CD14-positive monocyte (primary cell): Measurements from ENCODE around the gene OR52D1. TPM values are rescaled to one million over a fixed set of nuclear protein-coding genes. Genes with fewer than 3 reads are reported as not detected.
A peak's percentile ranks its signal among the peaks of the same experiment; 100 is the strongest.

ENCODE experiments used
- DNase-seq, 3 donors: peaks; one replicate each; pipeline ENCODE4 v3.0.0-alpha.2; 2011 to 2022
- H2AFZ ChIP-seq: 2 replicates; pipeline ENCODE4 v1.6.0; 2012; ENCODE audit warnings: mild to moderate bottlenecking, low read depth, low read length, inconsistent platforms; ENCODE audit not compliant: insufficient read depth, poor library complexity, severe bottlenecking
- H3K27ac ChIP-seq, 2 donors: 1 replicate in 1 of 2; 2 replicates in 1 of 2; pipeline ENCODE4 v1.5.1; 2012 to 2013; ENCODE audit warnings: low read length in 2 of 2, control low read depth in 1 of 2, inconsistent platforms in 1 of 2, low read depth in 1 of 2, mild to moderate bottlenecking in 1 of 2
- H3K27me3 ChIP-seq, 2 donors: one replicate each; pipeline versions ENCODE4 v1.6.0 to v1.6.1; 2011 to 2013; ENCODE audit warnings: low read length in 2 of 2; ENCODE audit not compliant: control insufficient read depth in 2 of 2, insufficient read depth in 2 of 2
- H3K36me3 ChIP-seq, 2 donors: replicated peaks in 1 of 2; 1 replicate in 1 of 2; 2 replicates in 1 of 2; pipeline versions ENCODE4 v1.5.1 to v1.6.1; 2012 to 2013; ENCODE audit warnings: low read length in 2 of 2, control low read depth in 1 of 2, inconsistent platforms in 1 of 2, mild to moderate bottlenecking in 1 of 2; ENCODE audit not compliant: insufficient read depth in 2 of 2, control insufficient read depth in 1 of 2
- H3K4me1 ChIP-seq, 2 donors: 1 replicate in 1 of 2; 2 replicates in 1 of 2; pipeline versions ENCODE4 v1.5.1 to v1.6.1; 2012 to 2013; ENCODE audit warnings: low read length in 2 of 2, control low read depth in 1 of 2, inconsistent platforms in 1 of 2, mild to moderate bottlenecking in 1 of 2, moderate library complexity in 1 of 2; ENCODE audit not compliant: insufficient read depth in 2 of 2, control insufficient read depth in 1 of 2
- H3K4me2 ChIP-seq: replicated peaks from 2 replicates; pipeline ENCODE3; 2012; ENCODE audit warnings: low read length, moderate library complexity, mild to moderate bottlenecking; ENCODE audit not compliant: poor library complexity, severe bottlenecking; ENCODE audit errors: extremely low read depth
- H3K4me3 ChIP-seq, 3 experiments: fragments of 200-600 bp in 1 of 3; sonication (generic) in 1 of 3; replicated peaks in 1 of 3; 1 replicate in 2 of 3; 2 replicates in 1 of 3; pipeline ENCODE4 v1.5.1; 2011 to 2013; ENCODE audit warnings: low read length in 3 of 3, mild to moderate bottlenecking in 3 of 3, control low read depth in 2 of 3, low read depth in 2 of 3, inconsistent platforms in 1 of 3, moderate library complexity in 1 of 3
- H3K79me2 ChIP-seq: 2 replicates; pipeline ENCODE4 v1.6.0; 2012; ENCODE audit warnings: mild to moderate bottlenecking, control low read depth, inconsistent platforms, low read length, moderate library complexity; ENCODE audit not compliant: insufficient read depth
- H3K9ac ChIP-seq: 2 replicates; pipeline ENCODE4 v1.6.0; 2017; ENCODE audit warnings: low read length, mild to moderate bottlenecking; ENCODE audit not compliant: insufficient read depth, poor library complexity, severe bottlenecking
- H3K9me3 ChIP-seq, 2 donors: replicated peaks in 1 of 2; 1 replicate in 1 of 2; 2 replicates in 1 of 2; pipeline versions ENCODE4 v1.5.1 to v1.6.1; 2012 to 2013; ENCODE audit warnings: low read length in 2 of 2, control low read depth in 1 of 2; ENCODE audit not compliant: control insufficient read depth in 1 of 2, insufficient read depth in 1 of 2
- H4K20me1 ChIP-seq: 2 replicates; pipeline ENCODE4 v1.6.0; 2012; ENCODE audit warnings: mild to moderate bottlenecking, low read length, control low read depth, moderate library complexity; ENCODE audit not compliant: insufficient read depth
- H3K27ac Mint-ChIP-seq, 7 donors: one replicate each; pipeline ENCODE4 v1.8.0; 2020; ENCODE audit warnings: mild to moderate bottlenecking in 7 of 7, mixed read lengths in 7 of 7, moderate library complexity in 6 of 7, inconsistent platforms in 2 of 7
- H3K27me3 Mint-ChIP-seq, 3 donors: one replicate each; pipeline ENCODE4 v1.8.0; 2021 to 2022; ENCODE audit warnings: low read depth in 3 of 3, mild to moderate bottlenecking in 3 of 3, mixed read lengths in 3 of 3, moderate library complexity in 3 of 3, inconsistent platforms in 1 of 3
- H3K36me3 Mint-ChIP-seq, 2 donors: one replicate each; pipeline ENCODE4 v1.8.0; 2020; ENCODE audit warnings: mixed read lengths in 2 of 2, inconsistent platforms in 1 of 2, mild to moderate bottlenecking in 1 of 2
- H3K4me1 Mint-ChIP-seq: one replicate; pipeline ENCODE4 v1.8.0; 2020; ENCODE audit warnings: mild to moderate bottlenecking, mixed read lengths
- H3K4me3 Mint-ChIP-seq, 2 donors: one replicate each; pipeline ENCODE4 v1.8.0; 2020; ENCODE audit warnings: mild to moderate bottlenecking in 2 of 2, mixed read lengths in 2 of 2, moderate library complexity in 1 of 2
- H3K9me3 Mint-ChIP-seq, 7 donors: one replicate each; pipeline ENCODE4 v1.8.0; 2020 to 2022; ENCODE audit warnings: mixed read lengths in 7 of 7, mild to moderate bottlenecking in 6 of 7, moderate library complexity in 6 of 7, inconsistent platforms in 2 of 7
- CTCF ChIP-seq: fragments of 200-600 bp; IDR thresholded peaks from one replicate; pipeline ENCODE4 v1.8.0; 2022; ENCODE audit warnings: antibody characterized with exemption, mild to moderate bottlenecking
- WGBS: methylation state at CpG from one replicate; pipeline ENCODE4 v1.1.5; 2013; ENCODE audit warnings: missing lambda C conversion rate; ENCODE audit not compliant: insufficient coverage; 5-methylcytosine and 5-hydroxymethylcytosine counted together
- intact Hi-C, 2 donors: fragments of 100-400 bp; cut with micrococcal nuclease; formaldehyde crosslinking; loops; one replicate each; pipeline versions ENCODE4 v1.15.0 to v1.15.1; 2023
- polyA plus RNA-seq, 3 donors: library from polyadenylated mRNA; depleted of rRNA in 1 of 3; unstranded in 2 of 3; stranded (reverse) in 1 of 3; fragments of 300-500 nt in 2 of 3; fragments of >200 nt in 1 of 3; fragmentation: Illumina TruSeq in 2 of 3; gene quantifications; 1 replicate in 2 of 3; 2 replicates in 1 of 3; pipeline ENCODE4 v1.2.3, GENCODE V29; 2012 to 2021

OR52D1 gene
- polyA plus RNA-seq, 3 donors: not detected

GRCh38 chr11:5443835-5444393 is 44.6 kb upstream of the OR52D1 start:
- H3K36me3 ChIP-seq: no peaks in the 10 kb centered on the region
- no peaks in the 10 kb centered on the region for H3K27me3 ChIP-seq
- no peak overlapping the region for H2AFZ ChIP-seq
- intact Hi-C loops: no loop called here
- no peak for DNase-seq
- no peak overlapping the region for H3K4me2 ChIP-seq
- Mint-ChIP-seq H3K4me1 (no peaks in the 10 kb centered on the region), H3K36me3 (no peaks in the 10 kb centered on the region), H3K9me3 (peaks cover 0 to 13% (median 2%) of the 10 kb centered on the region in 7 donors), H3K27ac (no peak overlapping the region), H3K27me3 (peaks cover 0 to 1% (median 0%) of the 10 kb centered on the region in 3 donors), H3K4me3 (no peak overlapping the region)
- no peak overlapping the region for H3K27ac ChIP-seq
- H3K9ac ChIP-seq: no peak overlapping the region
- peaks cover 0 to 5% of the 10 kb centered on the region in 2 donors for H3K9me3 ChIP-seq
- H3K4me1 ChIP-seq: no peaks in the 10 kb centered on the region
- 80% methylated on average over 1 of the region's 2 CpGs for WGBS
- H3K4me3 ChIP-seq: no peak overlapping the region
- H4K20me1 ChIP-seq: no peaks in the 10 kb centered on the region
- no peak for TF ChIP-seq CTCF
- H3K79me2 ChIP-seq: no peaks in the 10 kb centered on the region

- H2AFZ ChIP-seq: no peak within 1 kb of the TSS
- H3K36me3 ChIP-seq: no peaks in the 10 kb centered on the region
- no peaks in the 10 kb centered on the region for H4K20me1 ChIP-seq
- Mint-ChIP-seq H3K36me3 (no peaks in the 10 kb centered on the region), H3K4me1 (no peaks in the 10 kb centered on the region), H3K27ac (peak within 1 kb of the TSS in 1 of 7 donors; percentile 23), H3K4me3 (no peak within 1 kb of the TSS), H3K9me3 (peaks cover 0 to 2% (median 0%) of the 10 kb centered on the region in 7 donors), H3K27me3 (no peaks in the 10 kb centered on the region)
- no peak for DNase-seq
- H3K27me3 ChIP-seq: no peaks in the 10 kb centered on the region
- no peak within 1 kb of the TSS for H3K4me2 ChIP-seq
- H3K79me2 ChIP-seq: no peaks in the 10 kb centered on the region
- H3K4me1 ChIP-seq: no peaks in the 10 kb centered on the region
- intact Hi-C loops: no loop called here
- H3K27ac ChIP-seq: no peak within 1 kb of the TSS
- H3K9me3 ChIP-seq: no peaks in the 10 kb centered on the region
- TF ChIP-seq CTCF: no peak
- H3K4me3 ChIP-seq: no peak within 1 kb of the TSS
- no peak within 1 kb of the TSS for H3K9ac ChIP-seq
- no CpG with 5 or more reads among the region's 2 CpGs for WGBS
Observed at GRCh38 chr11:5449023-5449422, 39.5 kb upstream of the OR52D1 start, which contains the start of gene OR51I2. Gene OR51I2, plus strand, starts transcription at chr11:5449323. Its CDS starts 4,166 bp downstream, at chr11:5453489.
